HEK293 (cell line): ENCODE measurements around the gene LINC00237.

Source experiments
- BCL11A ChIP-seq: fragments of 450-650 bp; formaldehyde crosslinking; IDR thresholded peaks from 2 replicates; pipeline ENCODE4 v1.5.1; 2016; ENCODE audit warnings: low read depth, missing biosample characterization, missing genetic modification characterization
- CTCF ChIP-seq: fragments of 450-650 bp; formaldehyde crosslinking; IDR thresholded peaks from 2 replicates; pipeline ENCODE4 v1.5.1; 2016; ENCODE audit warnings: missing biosample characterization, missing genetic modification characterization
- ELK4 ChIP-seq: IDR thresholded peaks from 2 replicates; pipeline ENCODE4 v1.6.1; 2011; ENCODE audit warnings: mild to moderate bottlenecking, low read depth, low read length, borderline replicate concordance
- PRDM10 ChIP-seq: fragments of 450-650 bp; formaldehyde crosslinking; IDR thresholded peaks from 2 replicates; pipeline ENCODE4 v1.5.1; 2016; ENCODE audit warnings: missing biosample characterization, missing genetic modification characterization
- TCF7L2 ChIP-seq: IDR thresholded peaks from 2 replicates; pipeline ENCODE4 v1.6.1; 2011; ENCODE audit warnings: low read depth, mild to moderate bottlenecking, inconsistent platforms, low read length, moderate library complexity, borderline replicate concordance
- YY1 ChIP-seq: fragments of 450-650 bp; formaldehyde crosslinking; IDR thresholded peaks from 2 replicates; pipeline ENCODE4 v1.5.1; 2018; ENCODE audit warnings: missing biosample characterization, missing genetic modification characterization
- ZNF18 ChIP-seq: fragments of 450-650 bp; formaldehyde crosslinking; IDR thresholded peaks from 2 replicates; pipeline ENCODE4 v1.5.1; 2016; ENCODE audit warnings: missing biosample characterization, missing genetic modification characterization
- ZNF26 ChIP-seq: fragments of 450-650 bp; formaldehyde crosslinking; IDR thresholded peaks from 2 replicates; pipeline ENCODE4 v1.5.1; 2016; ENCODE audit warnings: missing biosample characterization, missing genetic modification characterization
- ZNF571 ChIP-seq: fragments of 450-650 bp; formaldehyde crosslinking; IDR thresholded peaks from 2 replicates; pipeline ENCODE4 v1.5.0; 2017; ENCODE audit warnings: missing biosample characterization, missing genetic modification characterization
- ZNF621 ChIP-seq: fragments of 450-650 bp; formaldehyde crosslinking; IDR thresholded peaks from 2 replicates; pipeline ENCODE4 v1.5.1; 2017; ENCODE audit warnings: missing biosample characterization, missing genetic modification characterization
- ZNF704 ChIP-seq: fragments of 450-650 bp; formaldehyde crosslinking; IDR thresholded peaks from 2 replicates; pipeline ENCODE4 v1.5.1; 2016; ENCODE audit warnings: missing biosample characterization, missing genetic modification characterization

GRCh38 chr20:21134883-21135493, 28.8 kb upstream of the LINC00237 start:
- TF ChIP-seq YY1 (tag by site-specific recombination) (no peak), BCL11A (tag by site-specific recombination) (no peak), ZNF26 (no peak), PRDM10 (no peak), ZNF704 (tag by site-specific recombination) (no peak), ZNF571 (no peak), CTCF (tag by site-specific recombination) (no peak), TCF7L2 (no peak), ZNF18 (tag by site-specific recombination) (no peak), ELK4 (no peak), ZNF621 (tag by site-specific recombination) (no peak)
